OCI-LY1 (cell line): ENCODE measurements around the gene IL1RAPL2.

Source experiments
- CTCF ChIP-seq: fragments of 200-600 bp; sonication (generic), shearing (Covaris generic); IDR thresholded peaks from 2 replicates; pipeline ENCODE4 v1.5.1; 2017; ENCODE audit warnings: mild to moderate bottlenecking, antibody characterized with exemption, low read length, moderate library complexity, mixed read lengths
- EZH2 ChIP-seq: fragments of 200-600 bp; sonication (generic), shearing (Covaris generic); IDR thresholded peaks from 2 replicates; pipeline ENCODE4 v1.8.0; 2017; ENCODE audit warnings: borderline replicate concordance, mixed run types, mild to moderate bottlenecking, antibody characterized with exemption, low read length, moderate library complexity, mixed read lengths

GRCh38 chrX:105483011-105483410 is 917.0 kb downstream of the IL1RAPL2 start:
- TF ChIP-seq CTCF, result no peak
- no peak for TF ChIP-seq EZH2
